Colon (tissue), 2 donors: ENCODE data around the gene CFP.

ENCODE experiments used
- FAIRE-seq: peaks from 2 replicates; lab custom pipeline; 2012; peaks lifted over from hg19 to GRCh38; lab: Jason Lieb, UNC
- donor health status: control.
- donor health status: control.

Gene CFP

DNA sequence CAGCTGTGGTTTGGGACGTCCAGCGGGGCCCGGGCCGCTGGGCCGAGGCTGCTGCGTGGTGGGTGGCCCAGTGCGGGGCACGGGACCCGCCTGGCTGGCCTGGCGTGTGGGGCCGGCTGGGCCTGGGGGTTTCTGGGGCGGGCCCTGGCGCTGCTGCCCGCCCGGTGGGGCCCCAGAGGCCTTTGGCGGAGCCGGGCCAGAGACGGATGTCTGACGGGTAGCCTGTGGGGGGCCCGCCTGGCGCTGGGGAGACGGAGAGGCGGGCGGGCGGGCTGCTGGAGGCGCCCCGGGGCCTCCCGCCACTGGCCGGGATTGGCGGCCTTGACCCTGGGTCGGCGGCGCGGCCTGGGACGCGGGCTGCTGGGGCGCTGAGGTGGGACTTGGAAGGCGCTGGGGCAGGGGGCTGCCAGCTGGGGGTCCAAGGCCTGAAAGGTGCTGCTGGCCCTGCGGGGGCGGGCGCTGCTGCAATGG is 55.6 kb downstream of the CFP start:
- FAIRE-seq = no peak

DNA sequence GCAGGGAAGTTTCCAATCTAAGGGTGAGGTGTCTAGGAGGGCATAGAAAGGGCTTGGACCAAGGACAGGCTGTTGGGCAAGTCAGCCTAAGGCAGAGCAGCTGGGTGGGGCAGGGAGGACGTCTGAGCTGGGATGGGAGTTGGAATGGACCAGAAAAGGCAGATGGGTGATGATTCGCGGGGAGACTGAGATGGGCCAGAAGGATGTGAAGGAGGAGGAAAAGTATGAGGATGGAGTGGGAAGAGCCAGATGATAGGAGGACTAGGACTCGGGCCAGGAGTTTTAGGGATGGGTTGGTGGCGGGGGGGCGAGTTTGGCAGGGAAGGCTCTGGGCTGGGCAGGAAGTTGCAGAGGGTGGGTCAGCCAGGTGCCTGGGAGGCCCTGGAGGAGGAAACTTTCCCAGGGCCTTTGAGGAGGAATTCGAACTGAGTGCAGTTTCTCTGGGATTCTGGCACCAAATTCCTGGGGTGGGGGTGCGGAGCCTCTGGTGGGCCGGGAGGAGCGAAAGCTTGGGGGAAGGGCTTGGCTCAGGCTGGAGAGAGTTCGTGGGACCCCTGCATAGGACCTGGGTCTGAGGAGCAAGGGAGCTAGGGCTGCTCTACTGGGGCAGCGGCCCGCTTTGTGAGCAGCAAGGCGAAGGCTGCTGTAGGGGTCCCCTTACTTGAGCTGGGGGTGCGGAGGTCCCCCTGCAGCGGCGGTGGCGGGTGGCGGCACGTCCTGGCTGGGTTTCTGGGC is 56.2 kb downstream of the CFP start:
- no peak for FAIRE-seq
